Lower leg skin (tissue), 4 donors: ENCODE measurements around the gene PCDH9. TPM values are rescaled to one million over a fixed set of nuclear protein-coding genes. Genes with fewer than 3 reads are reported as not detected.

Experiments used
- DNase-seq, 2 donors: peaks; one replicate each; pipeline ENCODE4 v3.0.0-alpha.2; 2019; ENCODE audit warnings: low spot score in 2 of 2
- H3K4me3 ChIP-seq: fragments of 200-600 bp; sonication (generic); 2 replicates; pipeline ENCODE4 v1.5.1; 2017; ENCODE audit warnings: mild to moderate bottlenecking, low read depth; ENCODE audit not compliant: poor library complexity, severe bottlenecking
- CTCF ChIP-seq, 3 donors: fragments of 450-650 bp; IDR thresholded peaks; one replicate each; pipeline ENCODE4 v1.5.1; 2016; ENCODE audit warnings: antibody characterized with exemption in 3 of 3, mild to moderate bottlenecking in 3 of 3, moderate library complexity in 2 of 3
- POLR2A ChIP-seq, 2 donors: fragments of 450-650 bp; IDR thresholded peaks; one replicate each; pipeline ENCODE4 v1.6.1; 2016 to 2017; ENCODE audit warnings: antibody characterized with exemption in 2 of 2, mild to moderate bottlenecking in 1 of 2, moderate library complexity in 1 of 2
- WGBS, 2 donors: methylation state at CpG; one replicate each; pipeline ENCODE4 v1.1.5; 2018; 5-methylcytosine and 5-hydroxymethylcytosine counted together
- intact Hi-C: fragments of 100-400 bp; cut with DNase I; formaldehyde crosslinking; loops from one replicate; pipeline ENCODE4 v1.15.0; 2023; ENCODE audit warnings: low total_unique reads
- total RNA-seq, 4 donors: library from RNA; depleted of rRNA; stranded (reverse); fragments of >200 nt; gene quantifications; one replicate each; pipeline ENCODE4 v1.1.0, GENCODE V29; 2016

Gene PCDH9
- total RNA-seq, 4 donors from 2014 or later = 0.21 to 0.84 (median 0.36) TPM

- intact Hi-C loops = no loop called here
- no peak overlapping the region for H3K4me3 ChIP-seq
- no peak for TF ChIP-seq POLR2A (IDR thresholded peaks at IDR 0.05)
- TF ChIP-seq CTCF (IDR thresholded peaks at IDR 0.05) = no peak
- no peak for DNase-seq
- WGBS, 2 donors = 93 to 98% methylated on average over 4 of the region's 4 CpGs
Measured at GRCh38 chr13:67267136-67267535, 37.0 kb upstream of the PCDH9 start.

GRCh38 chr13:67259208-67259607 is 29.1 kb upstream of the PCDH9 start:
- 83 to 86% methylated on average over 5 of the region's 5 CpGs for WGBS, 2 donors
- no peak for TF ChIP-seq CTCF (IDR thresholded peaks at IDR 0.05)
- no peak overlapping the region for H3K4me3 ChIP-seq
- no peak for DNase-seq
- intact Hi-C loops = no loop called here

- no peak for DNase-seq
- H3K4me3 ChIP-seq = no peak overlapping the region
- TF ChIP-seq CTCF (IDR thresholded peaks at IDR 0.05) (no peak), POLR2A (IDR thresholded peaks at IDR 0.05) (no peak)
- intact Hi-C loops = no loop called here
- WGBS, 2 donors = 85 to 86% methylated on average over 1 of the region's 1 CpG
Measured at GRCh38 chr13:67258482-67258881, 28.3 kb upstream of the PCDH9 start.

- no peak for DNase-seq
- TF ChIP-seq POLR2A (IDR thresholded peaks at IDR 0.05) (no peak), CTCF (IDR thresholded peaks at IDR 0.05) (no peak)
- intact Hi-C loops = no loop called here
- no peak overlapping the region for H3K4me3 ChIP-seq
Measured at GRCh38 chr13:67238861-67239260, 8.7 kb upstream of the PCDH9 start.

- intact Hi-C loops = no loop called here
- H3K4me3 ChIP-seq = no peak overlapping the region
- TF ChIP-seq POLR2A (IDR thresholded peaks at IDR 0.05) = no peak
- TF ChIP-seq CTCF (IDR thresholded peaks at IDR 0.05) = no peak
- DNase-seq = no peak
Measured at GRCh38 chr13:67238277-67238859, 8.2 kb upstream of the PCDH9 start.

GRCh38 chr13:67235265-67235664 is 5.1 kb upstream of the PCDH9 start:
- DNase-seq = no peak
- intact Hi-C loops = no loop called here
- TF ChIP-seq POLR2A (IDR thresholded peaks at IDR 0.05) (no peak), CTCF (IDR thresholded peaks at IDR 0.05) (no peak)
- 67 to 74% methylated on average over 2 of the region's 2 CpGs for WGBS, 2 donors
- no peak overlapping the region for H3K4me3 ChIP-seq
